Lower leg skin (tissue), 4 donors: ENCODE results near the gene SMIM10L2A. TPM values are rescaled to one million over a fixed set of nuclear protein-coding genes. Genes with fewer than 3 reads are reported as not detected.

Experiments
- DNase-seq, 2 donors: peaks; one replicate each; pipeline ENCODE4 v3.0.0-alpha.2; 2019; ENCODE audit warnings: low spot score in 2 of 2
- H3K4me3 ChIP-seq: fragments of 200-600 bp; sonication (generic); 2 replicates; pipeline ENCODE4 v1.5.1; 2017; ENCODE audit warnings: mild to moderate bottlenecking, low read depth; ENCODE audit not compliant: poor library complexity, severe bottlenecking
- CTCF ChIP-seq, 3 donors: fragments of 450-650 bp; IDR thresholded peaks; one replicate each; pipeline ENCODE4 v1.5.1; 2016; ENCODE audit warnings: antibody characterized with exemption in 3 of 3, mild to moderate bottlenecking in 3 of 3, moderate library complexity in 2 of 3
- POLR2A ChIP-seq, 2 donors: fragments of 450-650 bp; IDR thresholded peaks; one replicate each; pipeline ENCODE4 v1.6.1; 2016 to 2017; ENCODE audit warnings: antibody characterized with exemption in 2 of 2, mild to moderate bottlenecking in 1 of 2, moderate library complexity in 1 of 2
- WGBS, 2 donors: methylation state at CpG; one replicate each; pipeline ENCODE4 v1.1.5; 2018; 5-methylcytosine and 5-hydroxymethylcytosine counted together
- intact Hi-C: fragments of 100-400 bp; cut with DNase I; formaldehyde crosslinking; loops from one replicate; pipeline ENCODE4 v1.15.0; 2023; ENCODE audit warnings: low total_unique reads
- total RNA-seq, 4 donors: library from RNA; depleted of rRNA; stranded (reverse); fragments of >200 nt; gene quantifications; one replicate each; pipeline ENCODE4 v1.1.0, GENCODE V29; 2016

The SMIM10L2A gene
- total RNA-seq: 1 to 10 TPM; 1.3 to 2.6 (median 1.9) TPM

- peak within 1 kb of the TSS; percentile 9 for H3K4me3 ChIP-seq
- peak in 1 of 2 donors; percentile 81 for DNase-seq
- WGBS, 2 donors: 13 to 53% methylated on average over 8 to 99 of the region's 100 CpGs
- intact Hi-C loops: no loop called here
- TF ChIP-seq CTCF (IDR thresholded peaks at IDR 0.05) (no peak), POLR2A (IDR thresholded peaks at IDR 0.05) (no peak)
These were observed at the start of gene SMIM10L2A for GRCh38 chrX:135421932-135422809. Gene SMIM10L2A, plus strand, starts transcription at chrX:135421944. Its CDS starts 188 bp downstream, at chrX:135422132.

DNA sequence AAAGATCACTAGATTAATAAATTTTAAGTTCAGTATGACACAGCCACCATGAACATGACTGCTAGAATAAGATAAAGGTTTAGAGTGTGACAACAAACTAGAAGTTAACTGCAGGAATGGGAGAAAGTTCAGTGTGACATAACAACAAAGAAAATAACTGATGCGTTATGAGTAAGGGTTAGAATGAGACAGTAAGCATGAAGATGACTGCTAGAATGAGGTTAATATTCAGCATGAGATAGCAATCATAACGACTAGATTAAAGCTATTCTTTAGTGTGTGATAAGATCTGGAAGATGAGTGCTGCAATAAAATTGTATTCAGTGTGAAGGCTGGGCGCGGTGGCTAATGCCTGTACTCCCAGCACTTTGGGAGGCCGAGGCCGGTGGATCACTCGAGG is 48.4 kb upstream of the SMIM10L2A start:
- DNase-seq: no peak
- WGBS, 2 donors: 69 to 76% methylated on average over 7 of the region's 7 CpGs
- no peak for TF ChIP-seq CTCF (IDR thresholded peaks at IDR 0.05)
- H3K4me3 ChIP-seq: no peak overlapping the region
- intact Hi-C loops: no loop called here

- WGBS, 2 donors: 57 to 90% methylated on average over 1 of the region's 1 CpG
- intact Hi-C loops: no loop called here
- no peak for DNase-seq
- H3K4me3 ChIP-seq: no peak overlapping the region
- TF ChIP-seq CTCF (IDR thresholded peaks at IDR 0.05): no peak
- no peak for TF ChIP-seq POLR2A (IDR thresholded peaks at IDR 0.05)
These were observed 39.5 kb upstream of the SMIM10L2A start for GRCh38 chrX:135382260-135382659.

DNA sequence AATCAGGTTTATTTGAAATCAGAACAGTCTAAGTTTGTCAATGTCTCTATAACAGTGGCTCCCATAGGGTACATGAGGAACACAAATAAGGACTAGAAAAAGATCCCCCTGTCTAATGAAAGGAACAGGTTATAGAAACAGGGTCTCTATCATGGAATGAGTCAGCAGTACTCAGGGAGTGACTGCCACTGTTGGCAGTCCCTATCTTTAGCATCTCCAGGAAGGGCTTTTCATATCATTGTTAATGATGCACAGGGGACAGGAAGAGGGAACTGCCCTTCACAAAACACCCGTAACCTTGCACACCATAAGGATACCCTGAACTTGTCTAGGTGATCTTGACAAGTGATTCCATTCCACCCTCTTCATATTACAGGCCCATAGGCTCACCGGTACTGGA is 38.5 kb upstream of the SMIM10L2A start:
- 71 to 84% methylated on average over 2 of the region's 2 CpGs for WGBS, 2 donors
- intact Hi-C loops: no loop called here
- DNase-seq: no peak
- no peak for TF ChIP-seq CTCF (IDR thresholded peaks at IDR 0.05)
- no peak for TF ChIP-seq POLR2A (IDR thresholded peaks at IDR 0.05)
- no peak overlapping the region for H3K4me3 ChIP-seq

- no peak overlapping the region for H3K4me3 ChIP-seq
- no peak for DNase-seq
- 82 to 85% methylated on average over 6 of the region's 6 CpGs for WGBS, 2 donors
- intact Hi-C loops: loop anchor here (1.0 kb wide), 1 partner anchor 24 kb away; no protein-coding TSS in a partner anchor
- TF ChIP-seq CTCF (IDR thresholded peaks at IDR 0.05) (no peak), POLR2A (IDR thresholded peaks at IDR 0.05) (no peak)
These were observed 37.4 kb upstream of the SMIM10L2A start for GRCh38 chrX:135384161-135384836.
